Activated CD8-positive, alpha-beta T cell treated with anti-CD3 and anti-CD28 coated beads for 36 hours (primary cell): Measurements from ENCODE around the gene PRKD2. TPM values are rescaled to one million over a fixed set of nuclear protein-coding genes. Genes with fewer than 3 reads are reported as not detected.
A peak's percentile ranks its signal among the peaks of the same experiment; 100 is the strongest.

Source experiments
- ATAC-seq: fragments of 200-7000 bp; cut with Tn5 transposase; one replicate; pipeline ENCODE4 v1.10.0; 2021; ENCODE audit warnings: mild to moderate bottlenecking, moderate library complexity
- CTCF ChIA-PET: fragments of 350-600 bp; sonication (Branson Sonifier 250); formaldehyde crosslinking; loops from one replicate; lab custom pipeline; 2021; ENCODE audit warnings: antibody characterized with exemption; lab: Charles Lee
- POLR2A ChIA-PET: fragments of 350-600 bp; sonication (Branson Sonifier 250); formaldehyde crosslinking; loops from one replicate; lab custom pipeline; 2021; ENCODE audit warnings: antibody characterized with exemption; lab: Charles Lee
- DNase-seq: peaks from one replicate; pipeline ENCODE4 v3.0.0-alpha.2; 2020
- H3K27ac Mint-ChIP-seq: one replicate; pipeline ENCODE4 v1.8.0; 2021; ENCODE audit warnings: mild to moderate bottlenecking, mixed read lengths
- H3K27me3 Mint-ChIP-seq: one replicate; pipeline ENCODE4 v1.8.0; 2021; ENCODE audit warnings: mixed read lengths
- H3K36me3 Mint-ChIP-seq: one replicate; pipeline ENCODE4 v1.8.0; 2021; ENCODE audit warnings: low read depth, mixed read lengths
- H3K4me1 Mint-ChIP-seq: one replicate; pipeline ENCODE4 v1.8.0; 2021; ENCODE audit warnings: low read depth, mixed read lengths
- H3K4me3 Mint-ChIP-seq: one replicate; pipeline ENCODE4 v1.8.0; 2021; ENCODE audit warnings: mild to moderate bottlenecking, moderate library complexity, mixed read lengths
- H3K9me3 Mint-ChIP-seq: one replicate; pipeline ENCODE4 v1.8.0; 2021; ENCODE audit warnings: mixed read lengths
- intact Hi-C: fragments of 100-400 bp; cut with micrococcal nuclease; formaldehyde crosslinking; loops from one replicate; pipeline ENCODE4 v1.10.0; 2022
- total RNA-seq, 2 experiments: library from RNA; stranded (reverse); gene quantifications; one replicate each; pipeline ENCODE4 v1.2.3, GENCODE V29; 2021
- TF ChIP-seq, protein P1 (sequence below): fragments of 200-600 bp; IDR thresholded peaks from one replicate; pipeline ENCODE4 v1.8.0; 2022; ENCODE audit warnings: antibody characterized with exemption, mild to moderate bottlenecking

Gene PRKD2
- total RNA-seq, 2 experiments from 2014 or later: 81.1 to 86.0 TPM

DNA sequence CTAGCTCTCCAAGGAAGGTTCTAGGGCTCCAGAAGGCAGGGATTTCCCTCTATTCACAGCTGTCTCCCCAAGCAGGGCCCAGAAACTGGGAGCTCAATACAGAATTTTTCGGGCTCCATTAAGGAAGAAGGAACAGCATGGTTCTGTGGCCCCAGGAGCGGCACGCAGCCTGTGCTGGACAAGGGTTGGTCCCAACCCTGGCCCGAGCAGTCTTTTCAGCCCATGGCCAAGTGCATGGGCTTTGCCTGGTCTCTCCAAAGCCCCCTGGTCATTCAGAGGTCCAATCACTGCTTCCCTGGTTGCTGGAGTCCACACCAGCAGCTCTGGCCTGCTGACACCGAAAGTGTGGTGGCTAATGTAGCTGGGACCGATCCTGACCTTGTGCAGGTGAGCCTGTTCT lies 6.6 kb upstream of the PRKD2 start:
- Mint-ChIP-seq H3K9me3 (no peaks in the 10 kb centered on the region), H3K27ac (no peak overlapping the region), H3K27me3 (no peaks in the 10 kb centered on the region), H3K4me1 (peaks cover 22% of the 10 kb centered on the region), H3K36me3 (peaks cover 48% of the 10 kb centered on the region), H3K4me3 (no peak overlapping the region)
- TF ChIP-seq, protein P1, sequence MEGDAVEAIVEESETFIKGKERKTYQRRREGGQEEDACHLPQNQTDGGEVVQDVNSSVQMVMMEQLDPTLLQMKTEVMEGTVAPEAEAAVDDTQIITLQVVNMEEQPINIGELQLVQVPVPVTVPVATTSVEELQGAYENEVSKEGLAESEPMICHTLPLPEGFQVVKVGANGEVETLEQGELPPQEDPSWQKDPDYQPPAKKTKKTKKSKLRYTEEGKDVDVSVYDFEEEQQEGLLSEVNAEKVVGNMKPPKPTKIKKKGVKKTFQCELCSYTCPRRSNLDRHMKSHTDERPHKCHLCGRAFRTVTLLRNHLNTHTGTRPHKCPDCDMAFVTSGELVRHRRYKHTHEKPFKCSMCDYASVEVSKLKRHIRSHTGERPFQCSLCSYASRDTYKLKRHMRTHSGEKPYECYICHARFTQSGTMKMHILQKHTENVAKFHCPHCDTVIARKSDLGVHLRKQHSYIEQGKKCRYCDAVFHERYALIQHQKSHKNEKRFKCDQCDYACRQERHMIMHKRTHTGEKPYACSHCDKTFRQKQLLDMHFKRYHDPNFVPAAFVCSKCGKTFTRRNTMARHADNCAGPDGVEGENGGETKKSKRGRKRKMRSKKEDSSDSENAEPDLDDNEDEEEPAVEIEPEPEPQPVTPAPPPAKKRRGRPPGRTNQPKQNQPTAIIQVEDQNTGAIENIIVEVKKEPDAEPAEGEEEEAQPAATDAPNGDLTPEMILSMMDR: no peak
- DNase-seq (no peak), ATAC-seq (no peak)
- POLR2A ChIA-PET: interaction anchor here (0.7 to 2.6 kb wide), 4 partner anchors 9 to 112 kb away, joined by 3 to 7 read pairs (median 4); no protein-coding TSS in a partner anchor
- CTCF ChIA-PET: interaction anchor here (0.6 to 2.1 kb wide), 5 partner anchors 8 to 35 kb away, joined by 3 to 10 read pairs (median 3); no protein-coding TSS in a partner anchor
- intact Hi-C loops: loop anchor here (10.0 kb wide), 1 partner anchor 109 kb away; no protein-coding TSS in a partner anchor

DNA sequence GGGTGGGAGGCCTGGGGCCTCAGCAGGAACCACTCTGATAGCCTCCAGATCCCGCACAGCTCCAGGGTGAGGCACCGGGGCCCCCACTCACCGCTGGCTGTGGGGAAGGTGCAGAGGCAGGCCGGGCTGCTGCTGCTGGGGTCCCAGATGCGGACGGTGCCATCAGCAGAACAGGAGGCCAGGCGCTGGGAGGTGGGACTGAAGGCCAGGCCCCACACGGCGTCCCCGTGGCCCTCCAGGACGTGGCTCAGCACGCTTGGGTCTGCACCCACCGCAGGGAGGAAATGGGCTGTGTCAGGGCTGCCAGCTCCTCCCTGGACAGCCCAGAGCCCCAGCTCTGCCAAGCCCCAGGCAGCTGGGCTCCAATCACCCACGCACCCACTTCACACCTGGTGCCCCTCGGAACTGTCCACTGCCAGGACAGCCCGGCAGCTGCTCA lies 6.1 kb upstream of the PRKD2 start:
- no peak for ATAC-seq
- Mint-ChIP-seq H3K27me3 (no peaks in the 10 kb centered on the region), H3K4me1 (peaks cover 25% of the 10 kb centered on the region), H3K4me3 (no peak overlapping the region), H3K27ac (no peak overlapping the region), H3K9me3 (no peaks in the 10 kb centered on the region), H3K36me3 (peaks cover 48% of the 10 kb centered on the region)
- TF ChIP-seq, protein P1: no peak
- no peak for DNase-seq
- ChIA-PET CTCF (interaction anchor here (0.6 to 2.1 kb wide), 5 partner anchors 8 to 35 kb away, joined by 3 to 10 read pairs (median 3); no protein-coding TSS in a partner anchor), POLR2A (interaction anchor here (0.7 to 2.6 kb wide), 4 partner anchors 9 to 112 kb away, joined by 3 to 7 read pairs (median 4); no protein-coding TSS in a partner anchor)
- intact Hi-C loops: loop anchor here (10.0 kb wide), 1 partner anchor 108 kb away; no protein-coding TSS in a partner anchor

DNA sequence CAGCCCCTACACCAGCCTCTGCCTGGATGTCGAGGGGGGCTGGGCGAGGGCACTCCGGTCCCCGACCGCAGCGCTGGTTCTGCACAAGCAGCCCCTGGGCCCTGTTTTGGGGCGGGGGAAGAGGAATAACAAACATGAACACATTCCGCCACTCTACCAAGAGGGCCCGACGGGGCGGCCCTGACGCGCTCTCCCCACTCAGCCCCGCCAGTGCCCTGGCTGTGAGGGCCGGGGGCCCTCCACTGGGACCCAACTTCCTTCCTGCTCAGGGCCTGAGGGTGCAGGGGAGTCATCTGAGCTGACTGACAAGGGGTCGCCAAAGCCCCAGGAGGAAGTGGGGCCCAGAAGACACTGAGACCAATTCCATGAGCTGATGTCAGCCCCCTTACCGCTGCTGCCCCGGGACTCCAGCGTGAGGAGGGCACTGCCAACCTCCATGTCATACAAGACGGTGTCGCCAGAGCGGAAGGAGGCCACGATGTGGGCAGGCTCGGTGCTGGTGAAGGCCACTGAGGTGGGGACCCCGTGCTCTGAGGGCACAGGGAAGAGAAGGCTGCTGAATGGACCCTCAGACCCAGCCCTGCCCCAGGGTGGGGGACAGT lies 5.6 kb upstream of the PRKD2 start:
- no peaks in the 10 kb centered on the region for H3K9me3 Mint-ChIP-seq
- H3K4me1 Mint-ChIP-seq: peaks cover 31% of the 10 kb centered on the region
- CTCF ChIA-PET: interaction anchor here (1.1 to 2.1 kb wide), 3 partner anchors 18 to 42 kb away, joined by 3 to 10 read pairs (median 4); no protein-coding TSS in a partner anchor
- H3K27me3 Mint-ChIP-seq: no peaks in the 10 kb centered on the region
- H3K4me3 Mint-ChIP-seq: no peak overlapping the region
- intact Hi-C loops: loop anchor here (10.0 kb wide), 1 partner anchor 108 kb away; no protein-coding TSS in a partner anchor
- no peak overlapping the region for H3K27ac Mint-ChIP-seq
- POLR2A ChIA-PET: interaction anchor here (1.4 to 2.6 kb wide), 4 partner anchors 8 to 112 kb away, joined by 3 to 7 read pairs (median 4); no protein-coding TSS in a partner anchor
- ATAC-seq: no peak
- TF ChIP-seq, protein P1: no peak
- DNase-seq: no peak
- H3K36me3 Mint-ChIP-seq: peaks cover 48% of the 10 kb centered on the region

DNA sequence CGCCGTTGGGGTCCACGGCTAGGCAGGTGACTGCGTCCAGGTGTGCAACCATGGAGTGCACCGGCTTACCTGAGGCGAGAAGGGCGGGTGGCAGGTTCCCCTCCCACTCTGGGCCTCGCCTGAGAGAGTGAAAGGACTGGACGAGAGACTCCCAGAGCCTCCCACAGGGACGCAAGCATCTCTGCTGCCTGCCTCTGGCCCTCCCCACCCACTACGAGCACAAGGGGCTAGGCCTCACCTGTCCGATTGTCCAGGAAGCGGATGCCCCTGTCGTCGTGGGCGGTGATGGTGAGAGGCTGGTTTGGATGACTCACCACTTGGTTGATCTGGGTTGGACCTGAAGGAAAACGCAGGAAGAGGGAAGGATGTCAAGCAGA lies 5.1 kb upstream of the PRKD2 start:
- ATAC-seq: no peak
- TF ChIP-seq, protein P1: no peak
- ChIA-PET POLR2A (interaction anchor here (1.5 to 2.6 kb wide), 2 partner anchors 15 kb away, joined by 4 to 7 read pairs; no protein-coding TSS in a partner anchor), CTCF (interaction anchor here (1.0 to 2.1 kb wide), 3 partner anchors 18 to 42 kb away, joined by 3 to 10 read pairs (median 5); no protein-coding TSS in a partner anchor)
- intact Hi-C loops: loop anchor here (10.0 kb wide), 1 partner anchor 107 kb away; no protein-coding TSS in a partner anchor
- Mint-ChIP-seq H3K27me3 (no peaks in the 10 kb centered on the region), H3K36me3 (peaks cover 46% of the 10 kb centered on the region), H3K4me1 (peaks cover 31% of the 10 kb centered on the region), H3K4me3 (no peak overlapping the region), H3K27ac (peak overlapping the region; percentile 53), H3K9me3 (no peaks in the 10 kb centered on the region)
- DNase-seq: no peak
